ENCODE results near the gene OTOP3.

Gene OTOP3

GRCh38 chr17:74990581-74991105 lies 54.9 kb downstream of the OTOP3 start:
- DNase-seq (ENCODE audit: insufficient read length, low spot score) (no peak), FAIRE-seq (no peak)
- TF ChIP-seq POLR2AphosphoS5 (IDR thresholded peaks at IDR 0.05; ENCODE audit: low read depth, low read length) (no peak), SPI1 (IDR thresholded peaks at IDR 0.05; ENCODE audit: low read depth, low read length) (no peak), POLR2A (IDR thresholded peaks at IDR 0.05; ENCODE audit: low read depth, low read length) (no peak), POU2F2 (IDR thresholded peaks at IDR 0.05; ENCODE audit: low read depth, low read length) (no peak), TAF1 (IDR thresholded peaks at IDR 0.05; ENCODE audit: low read depth, low read length) (no peak), PAX5 (IDR thresholded peaks at IDR 0.05; ENCODE audit: insufficient read depth, low read length, severe bottlenecking) (no peak)

GRCh38 chr17:74992223-74992622 lies 56.5 kb downstream of the OTOP3 start:
- FAIRE-seq (no peak), DNase-seq (ENCODE audit: insufficient read length, low spot score) (no peak)
- no peak for TF ChIP-seq POU2F2 (IDR thresholded peaks at IDR 0.05; ENCODE audit: low read depth, low read length)
- TF ChIP-seq POLR2A (IDR thresholded peaks at IDR 0.05; ENCODE audit: low read depth, low read length): no peak
- TF ChIP-seq TAF1 (IDR thresholded peaks at IDR 0.05; ENCODE audit: low read depth, low read length): no peak
- TF ChIP-seq PAX5 (IDR thresholded peaks at IDR 0.05; ENCODE audit: insufficient read depth, low read length, severe bottlenecking): no peak
- peak; percentile 40 for TF ChIP-seq SPI1 (IDR thresholded peaks at IDR 0.05; ENCODE audit: low read depth, low read length)
- TF ChIP-seq POLR2AphosphoS5 (IDR thresholded peaks at IDR 0.05; ENCODE audit: low read depth, low read length): no peak

- TF ChIP-seq TAF1 (IDR thresholded peaks at IDR 0.05; ENCODE audit: low read depth, low read length) (no peak), SPI1 (IDR thresholded peaks at IDR 0.05; ENCODE audit: low read depth, low read length) (no peak), POLR2AphosphoS5 (IDR thresholded peaks at IDR 0.05; ENCODE audit: low read depth, low read length) (no peak), POU2F2 (IDR thresholded peaks at IDR 0.05; ENCODE audit: low read depth, low read length) (no peak), POLR2A (IDR thresholded peaks at IDR 0.05; ENCODE audit: low read depth, low read length) (no peak), PAX5 (IDR thresholded peaks at IDR 0.05; ENCODE audit: insufficient read depth, low read length, severe bottlenecking) (no peak)
- FAIRE-seq (no peak), DNase-seq (ENCODE audit: insufficient read length, low spot score) (no peak)
These were observed 58.7 kb downstream of the OTOP3 start for GRCh38 chr17:74994440-74994839.

- no peak for TF ChIP-seq POU2F2 (IDR thresholded peaks at IDR 0.05; ENCODE audit: low read depth, low read length)
- DNase-seq (ENCODE audit: insufficient read length, low spot score): no peak
These were observed 60.1 kb downstream of the OTOP3 start for GRCh38 chr17:74995847-74996246.

GRCh38 chr17:74998783-74999182 lies 63.1 kb downstream of the OTOP3 start:
- no peak for DNase-seq (ENCODE audit: insufficient read length, low spot score)

More at GRCh38 chr17:74995847-74996246, 60.1 kb downstream of the OTOP3 start:
- FAIRE-seq: no peak

GRCh38 chr17:74999523-74999922 lies 63.8 kb downstream of the OTOP3 start:
- no peak for FAIRE-seq
- DNase-seq (ENCODE audit: insufficient read length, low spot score): no peak
- TF ChIP-seq POLR2AphosphoS5 (IDR thresholded peaks at IDR 0.05; ENCODE audit: low read depth, low read length) (no peak), PAX5 (IDR thresholded peaks at IDR 0.05; ENCODE audit: insufficient read depth, low read length, severe bottlenecking) (no peak), TAF1 (IDR thresholded peaks at IDR 0.05; ENCODE audit: low read depth, low read length) (no peak), SPI1 (IDR thresholded peaks at IDR 0.05; ENCODE audit: low read depth, low read length) (no peak), POLR2A (IDR thresholded peaks at IDR 0.05; ENCODE audit: low read depth, low read length) (no peak)

More at GRCh38 chr17:74998783-74999182, 63.1 kb downstream of the OTOP3 start:
- FAIRE-seq: no peak
- TF ChIP-seq POLR2AphosphoS5 (IDR thresholded peaks at IDR 0.05; ENCODE audit: low read depth, low read length) (no peak), SPI1 (IDR thresholded peaks at IDR 0.05; ENCODE audit: low read depth, low read length) (no peak), POU2F2 (IDR thresholded peaks at IDR 0.05; ENCODE audit: low read depth, low read length) (no peak), POLR2A (IDR thresholded peaks at IDR 0.05; ENCODE audit: low read depth, low read length) (no peak), TAF1 (IDR thresholded peaks at IDR 0.05; ENCODE audit: low read depth, low read length) (no peak), PAX5 (IDR thresholded peaks at IDR 0.05; ENCODE audit: insufficient read depth, low read length, severe bottlenecking) (no peak)
